GM03348 (cell line): ENCODE measurements around the gene GJB5.
A peak's percentile ranks its signal among the peaks of the same experiment; 100 is the strongest.

ENCODE experiments used
- DNase-seq: peaks from one replicate; pipeline ENCODE4 v3.0.0; 2012; ENCODE audit warnings: low spot score

Gene GJB5

DNA sequence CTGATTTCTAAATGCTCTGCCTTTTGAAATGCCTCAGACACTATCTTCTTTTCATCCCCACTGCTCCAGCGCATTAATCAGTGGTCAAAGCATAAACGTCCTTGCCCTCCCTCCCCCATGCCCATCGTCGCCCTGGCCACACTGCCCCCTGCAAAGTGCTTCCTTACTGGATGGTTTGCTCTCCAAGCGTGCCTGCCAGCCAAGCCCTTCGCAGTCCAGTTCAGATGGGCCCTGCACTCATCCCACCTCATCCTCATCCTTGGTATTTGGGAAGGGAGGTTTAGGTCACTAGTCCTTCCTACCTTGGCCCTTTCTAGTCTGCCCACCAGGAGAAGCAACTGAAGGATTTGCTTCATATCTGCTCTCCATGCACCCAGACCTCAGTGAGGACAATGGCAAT, 41.1 kb downstream of the GJB5 start:
- DNase-seq: no peak

GRCh38 chr1:34796990-34797389, 42.1 kb downstream of the GJB5 start:
- DNase-seq: no peak

DNA sequence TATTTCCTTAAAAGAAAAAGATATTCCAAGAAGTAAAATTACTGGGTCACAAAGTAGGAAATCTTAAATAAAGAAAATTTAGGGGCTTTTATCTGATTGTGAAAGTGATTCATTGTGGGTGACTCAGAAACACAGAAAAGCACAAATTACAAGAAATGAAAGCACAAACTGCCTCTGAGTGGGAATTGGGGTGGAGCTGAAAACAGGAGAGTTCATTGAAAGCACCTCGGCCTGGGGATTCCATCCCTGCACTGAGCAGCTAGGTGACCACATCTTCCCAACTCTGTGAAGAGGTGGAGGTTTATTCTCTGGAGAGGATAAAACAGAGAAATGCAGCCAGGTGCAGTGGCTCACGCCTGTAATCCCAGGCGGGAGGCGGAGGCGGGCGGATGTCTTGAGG, 45.4 kb downstream of the GJB5 start:
- no peak for DNase-seq

- DNase-seq: no peak
Observed at GRCh38 chr1:34803770-34804169, 48.9 kb downstream of the GJB5 start.

DNA sequence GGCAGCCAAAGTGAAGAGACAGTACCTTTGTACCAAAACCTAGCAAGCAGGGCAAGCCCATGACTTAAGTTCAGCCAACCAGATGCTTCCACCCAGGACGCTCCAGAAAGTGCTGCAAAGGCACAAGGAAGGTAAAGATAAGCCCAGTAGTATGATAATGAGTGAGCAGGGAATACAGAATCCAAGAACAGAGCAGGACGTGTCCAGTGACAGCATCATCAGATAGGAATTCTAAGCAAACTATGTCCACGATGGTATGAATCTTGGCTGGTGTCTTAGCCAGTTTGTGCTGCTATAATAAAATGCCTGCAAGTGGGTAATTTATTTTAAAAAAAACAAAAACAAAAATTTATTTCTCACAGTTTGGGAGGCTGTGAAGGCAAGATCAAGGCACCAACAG, 51.5 kb downstream of the GJB5 start:
- peak; percentile 72 for DNase-seq
